Prostate gland (tissue), 2 donors: ENCODE data around the gene GON7.

Experiments
- CTCF ChIP-seq, 4 experiments: fragments of 200-600 bp in 2 of 4; fragments of 450-650 bp in 2 of 4; sonication (generic) in 2 of 4; IDR thresholded peaks; 1 replicate in 3 of 4; 2 replicates in 1 of 4; pipeline ENCODE4 v1.5.1; 2016 to 2019; ENCODE audit warnings: antibody characterized with exemption in 4 of 4, mild to moderate bottlenecking in 2 of 4, moderate library complexity in 2 of 4
- POLR2A ChIP-seq: fragments of 450-650 bp; IDR thresholded peaks from one replicate; pipeline ENCODE4 v1.6.1; 2016; ENCODE audit warnings: antibody characterized with exemption, mild to moderate bottlenecking

- TF ChIP-seq CTCF (IDR thresholded peaks at IDR 0.05) (no peak), POLR2A (no peak)
Measured at GRCh38 chr14:93186956-93187355, 19.9 kb downstream of the GON7 start.
